ENCODE results near the gene KRTAP10-6.
"Not testable (repeated sequence)": the region's sequence is repeated elsewhere in the genome, so short reads cannot be mapped to it uniquely, and the experiment has no call there.

The KRTAP10-6 gene

DNA sequence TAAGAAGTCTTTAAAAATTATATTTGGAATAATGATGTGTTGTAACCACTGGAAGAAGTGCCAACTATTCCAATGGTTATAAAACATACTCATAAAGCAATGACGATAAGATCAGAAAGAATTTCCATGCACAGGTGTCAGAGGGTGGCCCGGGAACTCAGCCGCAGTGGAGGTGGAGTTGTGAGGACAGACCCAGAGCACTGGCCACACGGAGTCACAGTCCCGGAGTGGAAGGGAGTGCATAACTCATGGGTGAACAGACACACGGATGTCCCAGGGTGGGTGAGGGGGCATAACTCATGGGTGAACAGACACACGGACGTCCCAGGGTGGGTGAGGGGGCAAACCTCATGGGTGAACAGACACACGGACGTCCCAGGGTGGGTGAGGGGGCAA is 16.3 kb downstream of the KRTAP10-6 start:
- no peak for DNase-seq (ENCODE audit: low spot score)

DNA sequence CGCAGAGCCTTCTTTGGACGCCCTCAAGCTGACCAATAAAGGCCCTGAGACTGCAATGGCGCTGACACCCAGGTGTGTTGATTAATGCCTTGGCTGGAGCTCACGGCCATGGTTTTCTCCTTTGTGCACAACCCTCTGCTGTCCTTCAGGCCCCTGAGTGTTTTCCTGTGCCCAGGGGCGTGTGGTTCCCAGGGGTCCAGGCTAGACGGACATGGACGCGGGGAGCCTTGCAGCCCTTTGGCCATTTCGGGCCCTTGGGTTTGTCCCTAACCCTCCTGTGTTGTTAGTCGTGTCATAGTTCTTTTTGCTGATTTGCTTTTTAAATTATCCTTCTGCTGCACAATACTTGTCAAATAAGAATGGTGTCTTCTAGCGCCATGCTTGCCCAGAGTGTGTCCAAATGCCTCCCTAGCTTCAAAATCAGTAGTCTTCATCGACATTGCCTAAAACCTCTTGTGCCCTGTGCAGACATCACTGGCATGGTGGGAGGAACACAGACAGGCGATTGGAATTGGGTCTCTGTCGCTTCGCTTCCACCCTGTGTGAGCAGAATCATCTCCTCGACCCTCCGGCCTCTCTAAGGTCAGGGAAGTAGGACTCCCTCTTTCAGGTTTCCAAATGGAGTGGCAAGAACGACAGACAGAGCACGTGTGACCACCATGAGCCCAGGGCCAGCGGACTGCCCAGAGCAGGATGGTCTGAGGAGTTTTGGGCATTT is 16.8 kb downstream of the KRTAP10-6 start:
- DNase-seq (ENCODE audit: low spot score): no peak

DNA sequence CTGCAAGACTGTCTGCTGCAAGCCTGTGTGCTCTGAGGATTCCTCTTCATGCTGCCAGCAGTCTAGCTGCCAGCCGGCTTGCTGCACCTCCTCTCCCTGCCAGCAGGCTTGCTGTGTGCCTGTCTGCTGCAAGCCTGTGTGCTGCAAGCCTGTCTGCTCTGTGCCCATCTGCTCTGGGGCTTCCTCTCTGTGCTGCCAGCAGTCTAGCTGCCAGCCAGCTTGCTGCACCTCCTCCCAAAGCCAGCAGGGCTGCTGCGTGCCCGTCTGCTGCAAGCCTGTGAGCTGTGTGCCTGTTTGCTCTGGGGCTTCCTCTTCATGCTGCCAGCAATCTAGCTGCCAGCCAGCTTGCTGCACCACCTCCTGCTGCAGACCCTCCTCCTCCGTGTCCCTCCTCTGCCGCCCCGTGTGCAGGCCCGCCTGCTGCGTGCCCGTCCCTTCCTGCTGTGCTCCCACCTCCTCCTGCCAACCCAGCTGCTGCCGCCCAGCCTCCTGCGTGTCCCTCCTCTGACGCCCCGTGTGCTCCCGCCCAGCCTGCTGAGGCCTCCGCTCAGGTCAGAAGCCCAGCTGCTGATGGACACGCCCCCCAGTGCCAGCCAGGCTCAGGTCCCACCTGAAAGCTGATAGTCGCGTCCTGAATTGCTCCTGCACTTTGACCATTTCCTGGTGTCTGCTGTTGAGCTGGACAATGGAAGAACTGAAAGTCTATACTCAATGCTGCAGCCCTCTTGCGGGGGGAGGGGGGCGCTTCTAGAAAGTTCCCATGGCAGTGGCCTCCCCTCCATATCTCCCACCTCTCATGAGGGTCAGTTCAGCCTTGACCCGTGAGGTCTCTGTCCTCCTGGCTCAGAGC is 17.6 kb downstream of the KRTAP10-6 start:
- no peak for DNase-seq (ENCODE audit: low spot score)

DNA sequence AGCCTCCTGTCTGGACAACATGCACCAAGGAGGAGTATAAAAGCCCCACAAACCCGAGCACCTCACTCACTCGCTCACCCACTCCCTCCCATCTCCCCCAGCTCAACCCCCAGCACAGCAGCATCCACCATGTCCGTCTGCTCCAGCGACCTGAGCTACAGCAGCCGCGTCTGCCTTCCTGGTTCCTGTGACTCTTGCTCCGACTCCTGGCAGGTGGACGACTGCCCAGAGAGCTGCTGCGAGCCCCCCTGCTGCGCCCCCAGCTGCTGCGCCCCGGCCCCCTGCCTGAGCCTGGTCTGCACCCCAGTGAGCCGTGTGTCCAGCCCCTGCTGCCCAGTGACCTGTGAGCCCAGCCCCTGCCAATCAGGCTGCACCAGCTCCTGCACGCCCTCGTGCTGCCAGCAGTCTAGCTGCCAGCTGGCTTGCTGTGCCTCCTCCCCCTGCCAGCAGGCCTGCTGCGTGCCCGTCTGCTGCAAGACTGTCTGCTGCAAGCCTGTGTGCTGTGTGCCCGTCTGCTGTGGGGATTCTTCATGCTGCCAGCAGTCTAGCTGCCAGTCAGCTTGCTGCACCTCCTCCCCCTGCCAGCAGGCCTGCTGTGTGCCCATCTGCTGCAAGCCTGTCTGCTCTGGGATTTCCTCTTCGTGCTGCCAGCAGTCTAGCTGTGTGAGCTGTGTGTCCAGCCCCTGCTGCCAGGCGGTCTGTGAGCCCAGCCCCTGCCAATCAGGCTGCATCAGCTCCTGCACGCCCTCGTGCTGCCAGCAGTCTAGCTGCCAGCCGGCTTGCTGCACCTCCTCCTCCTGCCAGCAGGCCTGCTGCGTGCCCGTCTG is 18.5 kb downstream of the KRTAP10-6 start, which contains the start of gene KRTAP10-4:
KRTAP10-4 (plus strand) TSS at position 100 of the 827 bp plus-strand sequence; CDS start at position 130, 30 bp downstream.
- not testable (repeated sequence) for DNase-seq (ENCODE audit: low spot score)

DNA sequence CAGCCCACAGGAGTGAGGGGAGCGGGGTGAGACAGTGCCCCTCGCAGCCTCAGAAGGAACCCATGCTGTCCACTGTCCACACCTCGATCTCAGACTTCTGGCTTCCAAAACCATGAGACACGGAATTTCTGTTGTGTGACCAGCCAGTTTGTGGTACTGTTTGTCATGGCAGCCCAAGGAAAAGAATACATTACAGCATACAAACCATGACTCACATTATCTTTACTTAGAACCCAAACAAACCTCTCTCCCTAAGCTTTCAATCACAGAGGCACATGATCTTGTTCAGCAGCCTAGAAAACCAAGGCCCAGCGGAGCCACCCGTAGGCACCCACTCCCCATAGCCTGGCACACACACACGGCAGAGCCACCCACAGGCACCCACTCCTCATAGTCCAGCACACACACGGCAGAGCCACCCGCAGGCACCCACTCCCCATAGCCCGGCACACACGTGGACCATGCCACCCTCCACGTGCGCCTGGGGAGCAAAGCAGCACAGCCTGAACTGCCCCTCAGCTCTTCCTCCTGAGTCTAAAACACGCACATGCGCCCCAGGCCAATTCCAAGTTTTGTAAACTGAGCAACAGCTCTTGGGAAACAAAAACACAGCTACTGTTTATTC is 19.2 kb downstream of the KRTAP10-6 start:
- DNase-seq (ENCODE audit: low spot score): no peak

DNA sequence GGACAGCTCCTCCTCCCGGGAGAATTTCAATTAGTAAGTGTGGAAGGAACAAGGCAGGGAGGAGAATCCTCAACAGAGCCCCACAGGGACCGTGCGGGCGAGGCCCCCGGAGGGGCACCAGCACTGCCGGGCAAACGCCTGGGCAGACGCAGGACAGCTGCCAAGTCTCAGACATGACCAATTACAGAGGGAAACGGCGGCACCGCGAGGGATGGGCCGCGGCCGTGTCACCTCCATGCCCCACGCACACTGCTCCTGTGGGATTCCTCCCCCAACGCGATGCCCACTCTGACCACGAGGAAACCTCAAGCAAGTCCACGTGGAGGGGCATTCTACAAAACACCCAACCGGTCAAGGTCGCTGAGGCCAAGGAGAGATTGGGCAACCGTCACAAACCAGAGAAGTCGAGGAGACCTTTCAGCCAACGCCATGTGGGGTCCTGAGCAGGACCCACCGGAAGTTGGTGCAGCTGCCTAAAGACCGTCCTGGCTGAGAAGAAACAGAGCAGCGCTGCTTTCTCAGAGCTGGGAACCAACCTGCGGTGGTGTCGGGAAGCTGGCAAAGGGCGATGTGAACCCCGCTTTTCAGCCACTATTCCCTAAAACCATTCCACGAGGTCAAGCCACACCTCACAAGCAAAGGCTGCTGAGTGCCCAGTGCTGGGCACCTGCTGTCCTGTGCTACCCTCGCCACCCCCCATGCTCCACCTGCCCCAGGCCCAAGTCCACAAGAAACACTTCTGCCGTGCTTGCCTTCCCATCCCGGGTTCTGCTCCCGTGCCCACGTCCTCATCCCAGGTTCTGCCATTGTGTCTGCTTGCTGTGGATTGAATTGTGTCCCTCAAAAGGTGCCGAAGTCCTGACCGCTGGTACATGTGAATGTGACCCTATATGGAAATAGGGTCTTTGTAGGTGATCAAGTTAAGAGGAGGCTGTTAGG is 20.2 kb downstream of the KRTAP10-6 start:
- no peak for DNase-seq (ENCODE audit: low spot score)

DNA sequence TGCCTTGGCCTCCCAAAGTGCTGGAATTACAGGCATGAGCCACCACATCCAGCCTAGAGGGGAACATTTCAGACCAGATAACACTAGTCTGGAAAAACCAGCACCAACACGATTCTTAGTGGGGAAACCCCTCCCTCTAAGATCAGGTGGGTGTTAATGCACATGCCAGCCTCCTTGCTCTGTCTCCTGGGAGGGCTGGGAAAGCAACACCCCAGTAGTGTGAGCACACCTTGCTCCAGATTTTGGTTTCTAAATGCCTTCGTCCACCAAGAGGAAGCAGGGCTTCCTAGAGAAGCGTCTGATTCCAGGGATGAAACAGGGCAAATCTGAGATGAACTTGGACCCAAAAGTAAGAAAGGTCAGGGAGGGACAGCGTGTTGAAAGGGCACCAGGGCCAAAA is 21.0 kb downstream of the KRTAP10-6 start:
- DNase-seq (ENCODE audit: low spot score): no peak

DNA sequence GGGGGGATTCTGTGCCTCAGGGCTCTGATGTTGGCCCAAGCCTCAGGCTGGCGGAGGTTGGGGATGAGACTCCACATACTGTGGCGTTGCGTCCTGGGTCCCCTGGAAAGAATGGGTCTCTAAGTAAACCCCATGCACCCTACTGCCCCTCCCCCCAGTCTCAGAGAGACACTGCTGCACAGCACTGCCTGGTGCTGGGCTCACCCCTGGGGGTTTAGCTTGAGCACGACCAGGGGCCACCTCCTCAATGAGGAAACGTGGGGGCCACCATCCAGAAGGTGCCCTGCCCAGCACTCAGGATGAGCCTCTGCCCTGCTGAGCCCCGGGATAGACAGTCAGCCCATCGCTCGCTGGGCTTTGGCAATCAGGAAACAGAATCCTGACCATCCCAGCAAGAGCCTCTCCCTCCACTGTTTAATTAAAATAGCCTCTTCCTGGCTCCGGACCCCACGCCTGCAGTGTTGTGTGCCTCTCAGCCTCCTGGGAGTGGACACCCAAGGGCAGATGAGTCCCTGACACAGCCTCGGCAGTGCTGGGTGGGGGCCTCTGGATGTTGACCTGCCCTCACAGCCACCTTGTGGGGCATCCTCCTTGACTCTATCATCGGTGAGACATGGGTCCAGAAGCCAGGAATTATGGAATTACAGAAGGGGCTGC is 22.3 kb downstream of the KRTAP10-6 start:
- no peak for DNase-seq (ENCODE audit: low spot score)

DNA sequence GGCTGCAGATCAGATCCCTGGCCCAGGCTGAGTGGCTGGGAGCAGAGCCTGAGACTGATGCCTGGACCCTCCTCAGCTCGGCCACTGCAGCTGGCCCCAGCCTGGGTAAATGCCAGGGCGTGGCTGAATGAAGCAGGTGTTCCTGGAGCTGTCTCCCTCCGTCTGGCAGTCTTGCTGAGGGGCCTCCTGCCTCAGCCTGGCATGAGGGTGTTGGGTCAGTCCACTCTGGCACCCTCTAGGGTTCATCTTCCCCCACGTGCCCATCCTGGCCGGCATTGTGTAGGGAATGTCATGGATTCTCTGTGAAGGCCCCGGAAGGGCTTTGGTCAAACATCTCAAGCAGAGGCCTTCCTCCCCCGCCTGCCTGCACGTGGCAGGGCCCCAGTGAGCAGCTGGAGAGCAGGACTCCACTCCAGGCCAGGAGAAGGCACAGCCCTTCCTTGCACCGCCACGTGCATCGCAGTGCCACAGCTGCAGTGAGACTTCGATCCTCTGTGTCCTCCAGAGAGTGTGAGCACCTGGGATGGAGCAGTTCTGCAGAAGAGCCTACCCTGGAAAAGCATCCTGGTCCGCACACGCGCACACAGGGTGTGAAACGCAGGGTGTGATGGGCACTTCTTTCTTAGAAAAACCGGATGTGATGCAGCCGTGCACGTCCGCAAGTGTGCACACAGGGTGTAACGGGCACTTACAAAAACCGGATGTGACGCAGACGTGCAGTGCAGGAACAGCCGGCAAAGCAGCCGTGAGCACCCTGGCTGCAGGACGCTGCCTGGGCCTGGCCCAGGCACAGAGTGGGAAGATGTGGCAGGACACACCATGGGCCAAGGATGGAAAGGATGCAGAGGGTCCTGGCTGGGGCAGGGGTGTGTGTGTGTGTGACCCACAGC is 23.4 kb downstream of the KRTAP10-6 start:
- DNase-seq (ENCODE audit: low spot score): no peak

DNA sequence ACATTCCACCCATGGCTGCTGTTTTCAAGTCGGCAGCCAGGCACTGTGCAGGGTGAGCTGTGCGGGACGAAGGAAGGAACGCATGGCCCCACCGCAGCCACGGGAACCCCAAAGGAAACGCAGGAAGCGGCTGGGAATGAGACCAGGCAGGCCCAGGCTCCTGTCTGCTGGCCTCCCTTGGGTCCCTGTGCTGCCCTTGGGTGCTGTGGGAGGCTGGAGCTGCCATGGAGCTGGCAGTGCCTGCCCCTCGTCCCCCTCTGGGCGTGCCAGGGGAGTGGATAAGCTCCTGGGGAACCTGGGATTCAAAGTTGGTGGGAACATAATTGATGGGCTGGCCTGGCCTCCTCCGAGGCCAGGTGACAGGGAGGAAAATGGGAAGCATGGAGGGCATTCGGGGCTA is 24.0 kb downstream of the KRTAP10-6 start:
- DNase-seq (ENCODE audit: low spot score): no peak

DNA sequence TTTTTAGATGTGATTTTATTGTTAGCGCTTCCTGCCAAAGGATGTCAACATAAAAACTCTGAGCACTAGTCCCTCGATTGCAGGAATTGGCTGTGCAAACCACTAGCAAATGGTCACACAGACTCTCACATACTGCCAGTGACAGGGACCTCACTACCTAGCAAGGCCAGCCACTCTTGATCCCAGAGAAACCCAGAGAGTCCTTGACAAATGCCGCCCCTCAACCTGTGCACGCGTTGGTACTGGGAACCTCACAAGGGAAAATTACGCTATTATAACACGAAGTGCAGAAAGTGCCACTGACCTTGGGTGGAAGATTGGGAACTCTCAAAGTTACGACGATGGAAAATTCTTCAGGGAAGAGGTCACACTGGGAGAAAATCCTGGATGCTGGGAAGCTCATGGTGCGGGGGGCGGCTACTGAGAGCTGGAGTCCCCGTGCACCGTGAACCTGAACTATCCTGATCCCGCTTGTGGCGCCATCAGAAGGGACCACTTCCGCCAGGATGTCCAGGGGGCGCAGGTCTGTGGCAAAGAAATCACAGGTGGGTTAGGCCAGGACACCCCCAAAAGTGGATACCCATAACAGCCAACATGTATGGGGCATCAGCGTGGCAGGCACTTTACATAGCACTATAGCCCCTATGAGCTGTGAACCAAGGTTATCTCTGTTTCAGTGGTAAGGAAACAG is 24.7 kb downstream of the KRTAP10-6 start:
- DNase-seq (ENCODE audit: low spot score): no peak

DNA sequence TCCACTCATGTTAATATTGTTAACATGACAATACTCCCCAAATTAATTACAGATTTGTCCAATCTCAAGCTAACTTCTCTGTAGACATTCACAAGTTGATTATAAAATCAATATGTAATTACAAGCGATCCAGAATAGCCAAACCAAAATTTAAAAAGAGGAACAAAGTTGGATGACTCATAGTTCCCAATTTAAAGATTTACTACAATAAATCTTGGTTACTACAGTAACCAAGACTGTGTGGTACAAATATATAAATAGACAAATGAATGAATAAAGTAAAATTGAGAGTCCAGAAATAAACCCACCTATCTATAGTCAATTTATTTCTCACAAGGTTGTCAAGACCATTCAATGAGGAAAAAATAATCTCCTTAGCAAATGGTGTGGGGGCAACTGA is 25.9 kb downstream of the KRTAP10-6 start:
- DNase-seq (ENCODE audit: low spot score): no peak

DNA sequence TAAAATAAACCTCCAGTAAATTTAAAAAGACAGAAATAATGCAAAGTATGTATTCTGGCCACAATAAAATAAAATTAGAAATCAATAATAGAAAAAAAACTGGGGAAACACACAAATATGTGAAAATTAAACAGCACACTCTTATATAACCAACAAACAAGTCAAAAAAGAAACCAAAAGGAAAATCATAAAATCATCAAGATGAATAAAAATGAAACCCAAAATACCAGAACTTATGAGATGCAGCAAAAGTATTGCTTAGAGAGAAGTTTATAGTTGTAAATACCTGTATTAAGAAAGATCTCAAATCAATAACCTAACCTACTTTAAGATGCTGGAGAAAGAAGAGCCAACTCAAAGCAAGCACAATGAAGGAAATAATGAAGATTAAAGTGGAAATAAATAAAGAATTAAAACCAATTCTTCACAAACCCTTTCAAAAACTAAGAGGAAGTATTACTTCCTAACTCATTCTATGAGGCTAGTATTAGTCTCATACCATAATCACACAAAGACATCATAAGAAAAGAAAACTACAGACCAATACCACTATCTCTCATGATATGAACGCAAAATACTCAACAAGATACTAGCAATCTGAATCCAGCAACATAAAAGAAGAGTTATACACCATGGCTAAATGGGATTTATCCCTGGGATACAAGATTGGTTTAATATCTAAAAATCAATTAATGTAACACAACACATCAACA is 27.3 kb downstream of the KRTAP10-6 start:
- no peak for DNase-seq (ENCODE audit: low spot score)

DNA sequence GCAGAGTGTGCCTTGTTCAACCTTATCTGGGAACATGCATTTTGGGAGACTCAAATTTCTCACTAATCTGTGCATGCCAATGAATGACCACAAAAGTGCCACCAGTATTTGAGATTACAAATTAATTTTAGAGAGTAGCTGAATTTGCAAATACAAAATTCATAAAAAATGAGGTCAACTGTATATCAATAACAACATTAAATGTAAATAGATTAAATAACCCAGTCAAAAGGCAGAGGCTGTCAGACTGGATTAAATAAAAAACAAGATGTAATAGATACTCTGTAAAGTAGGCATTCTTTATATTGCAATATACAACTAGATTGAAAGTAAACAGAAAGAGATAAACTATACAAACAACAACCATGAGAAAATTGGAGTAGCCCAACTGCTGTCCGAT is 28.2 kb downstream of the KRTAP10-6 start:
- DNase-seq (ENCODE audit: low spot score): no peak

DNA sequence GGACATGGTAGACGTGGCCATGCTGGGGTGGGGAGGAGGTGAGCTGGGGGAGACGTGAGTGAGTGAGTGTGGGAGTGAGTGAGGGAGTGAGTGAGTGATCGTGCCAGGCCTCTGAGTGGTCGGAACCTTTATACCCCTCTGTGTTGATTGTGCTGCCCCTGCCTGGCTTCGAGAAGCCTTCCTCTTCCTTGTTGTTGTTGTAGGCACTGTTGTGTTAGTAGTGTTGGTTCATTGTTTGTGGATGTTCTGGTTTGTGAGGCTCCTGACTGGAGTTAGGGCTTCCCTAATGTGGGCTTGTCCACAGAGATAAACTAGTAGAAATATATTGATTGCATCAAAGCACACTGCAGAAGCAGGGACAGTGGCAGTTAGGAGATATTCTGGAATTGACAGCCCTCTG is 33.6 kb downstream of the KRTAP10-6 start, which contains the start of gene KRTAP10-3:
KRTAP10-3 (minus strand) TSS at position 101 of the 400 bp plus-strand sequence; CDS start at position 21, 80 bp downstream.
- DNase-seq (ENCODE audit: low spot score): no peak

DNA sequence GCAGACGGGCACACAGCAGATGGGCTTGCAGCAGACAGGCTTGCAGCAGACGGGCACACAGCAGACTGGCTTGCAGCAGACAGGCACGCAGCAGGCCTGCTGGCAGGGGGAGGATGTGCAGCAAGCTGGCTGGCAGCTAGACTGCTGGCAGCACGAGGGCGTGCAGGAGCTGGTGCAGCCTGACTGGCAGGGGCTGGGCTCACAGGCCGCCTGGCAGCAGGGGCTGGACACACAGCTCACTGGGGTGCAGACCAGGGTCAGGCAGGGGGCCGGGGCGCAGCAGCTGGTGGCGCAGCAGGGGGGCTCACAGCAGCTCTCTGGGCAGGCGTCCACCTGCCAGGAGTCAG is 34.0 kb downstream of the KRTAP10-6 start:
- DNase-seq (ENCODE audit: low spot score): not testable (repeated sequence)

DNA sequence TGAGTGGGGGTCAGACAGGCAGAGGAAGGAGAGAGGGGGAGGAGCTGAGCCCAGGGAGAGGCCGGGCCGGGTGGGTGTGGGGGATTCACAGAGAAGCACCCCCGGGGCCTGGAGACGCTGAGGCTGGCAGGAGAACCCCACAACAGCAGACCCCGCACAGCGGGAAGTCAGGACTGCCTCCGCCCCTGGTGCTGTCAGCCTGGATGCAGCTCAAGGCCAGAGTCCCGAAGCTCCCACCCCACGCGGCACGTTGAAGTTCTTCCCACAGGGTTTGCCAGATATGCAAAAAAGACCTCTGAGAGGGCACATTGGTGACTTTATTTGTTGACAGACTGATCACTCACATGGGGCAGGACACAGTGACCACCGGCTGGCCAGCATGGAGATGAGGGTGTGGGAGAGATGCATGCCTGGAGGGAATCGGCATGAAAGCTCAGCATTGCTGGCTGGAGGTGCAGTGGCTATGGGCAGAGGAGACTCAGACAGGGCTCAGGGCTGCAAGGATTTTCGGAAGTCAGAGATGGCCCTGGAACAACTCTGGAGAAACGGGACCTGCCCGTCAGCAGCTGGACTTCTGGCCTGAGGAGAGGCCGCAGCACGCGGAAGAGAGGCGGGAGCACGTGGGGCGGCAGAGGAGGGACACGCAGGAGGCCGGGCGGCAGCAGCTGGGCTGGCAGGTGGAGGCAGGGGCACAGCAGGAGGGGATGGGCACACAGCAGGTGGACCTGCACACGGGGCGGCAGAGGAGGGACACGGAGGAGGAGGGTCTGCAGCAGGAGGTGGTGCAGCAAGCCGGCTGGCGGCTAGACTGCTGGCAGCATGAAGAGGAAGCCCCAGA is 34.6 kb downstream of the KRTAP10-6 start:
- no peak for DNase-seq (ENCODE audit: low spot score)

Data from AG08395 (cell line).